Erythroblast (primary cell): ENCODE measurements around the gene INTS2.

ENCODE experiments used
- GATA1 ChIP-seq: IDR thresholded peaks from 2 replicates; pipeline ENCODE4 v1.6.1; 2011; ENCODE audit warnings: low read depth, mild to moderate bottlenecking, control low read depth, low read length, moderate library complexity
- POLR2A ChIP-seq: IDR thresholded peaks from 2 replicates; pipeline ENCODE4 v1.6.1; 2011; ENCODE audit warnings: mild to moderate bottlenecking, low read length

GRCh38 chr17:61818225-61818624 is 109.6 kb downstream of the INTS2 start:
- TF ChIP-seq POLR2A (no peak), GATA1 (no peak)
